ENCODE data around the gene CTBS.

CTBS gene

GRCh38 chr1:84506729-84507453 lies 67.3 kb downstream of the CTBS start:
- no peak for TF ChIP-seq CTCF (conservative IDR thresholded peaks at IDR 0.05; ENCODE audit: low read length)
- no peak for DNase-seq (ENCODE audit: low read depth)
- H3K4me3 ChIP-seq (ENCODE audit: low read length), result peak overlapping the region; percentile 93

- DNase-seq (ENCODE audit: low read depth), result peak; percentile 94
- no peak for TF ChIP-seq CTCF (conservative IDR thresholded peaks at IDR 0.05; ENCODE audit: low read length)
- H3K4me3 ChIP-seq (ENCODE audit: low read length), result peak within 1 kb of the TSS; percentile 93
Measured at GRCh38 chr1:84506002-84506728, 68.1 kb downstream of the CTBS start, which contains the start of the genes GNG5 and SPATA1. TSS of gene GNG5 (minus strand) at chr1:84506581. CDS start at chr1:84506091, 490 bp downstream. TSS of gene SPATA1 (plus strand) at chr1:84506386. CDS start at chr1:84516360, 9,974 bp downstream.

- peak overlapping the region; percentile 93 for H3K4me3 ChIP-seq (ENCODE audit: low read length)
- peak; percentile 62 for DNase-seq (ENCODE audit: low read depth)
- TF ChIP-seq CTCF (conservative IDR thresholded peaks at IDR 0.05; ENCODE audit: low read length), result no peak
Measured at GRCh38 chr1:84505493-84506001, 68.7 kb downstream of the CTBS start.

GRCh38 chr1:84504580-84505492 lies 69.4 kb downstream of the CTBS start:
- peak; percentile 76 for DNase-seq (ENCODE audit: low read depth)
- peak overlapping the region; percentile 93 for H3K4me3 ChIP-seq (ENCODE audit: low read length)
- TF ChIP-seq CTCF (conservative IDR thresholded peaks at IDR 0.05; ENCODE audit: low read length), result no peak

GRCh38 chr1:84502927-84503326 lies 71.3 kb downstream of the CTBS start:
- no peak for DNase-seq (ENCODE audit: low read depth)
- TF ChIP-seq CTCF (conservative IDR thresholded peaks at IDR 0.05; ENCODE audit: low read length), result no peak
- no peak overlapping the region for H3K4me3 ChIP-seq (ENCODE audit: low read length)

Data from AG10803 (cell line).